SK-N-DZ (cell line): ENCODE data around the gene PIP5K1A.
"Not testable (repeated sequence)": the region's sequence is repeated elsewhere in the genome, so short reads cannot be mapped to it uniquely, and the experiment has no call there.

ENCODE experiments used
- DNase-seq: peaks from one replicate; pipeline ENCODE4 v3.0.0-alpha.2; 2015; ENCODE audit warnings: low spot score

The PIP5K1A gene

GRCh38 chr1:151251656-151252470, 53.5 kb downstream of the PIP5K1A start:
- DNase-seq = peak; percentile 80

GRCh38 chr1:151254217-151255213, 56.2 kb downstream of the PIP5K1A start, which contains the start of gene PSMD4:
Gene PSMD4, plus strand, starts transcription at chr1:151254734. Its CDS starts 49 bp downstream, at chr1:151254783.
- peak; percentile 99 for DNase-seq

GRCh38 chr1:151255381-151255780, 57.0 kb downstream of the PIP5K1A start:
- DNase-seq = no peak

- no peak for DNase-seq
These were observed 61.0 kb downstream of the PIP5K1A start for GRCh38 chr1:151259351-151259750.

- no peak for DNase-seq
These were observed 67.3 kb downstream of the PIP5K1A start for GRCh38 chr1:151265446-151266236.

- DNase-seq = no peak
These were observed 68.0 kb downstream of the PIP5K1A start for GRCh38 chr1:151266315-151266714.

GRCh38 chr1:151266821-151267220, 68.5 kb downstream of the PIP5K1A start:
- no peak for DNase-seq

GRCh38 chr1:151267760-151268159, 69.4 kb downstream of the PIP5K1A start:
- no peak for DNase-seq

GRCh38 chr1:151273924-151274466, 75.6 kb downstream of the PIP5K1A start:
- no peak for DNase-seq

GRCh38 chr1:151275341-151275740, 77.0 kb downstream of the PIP5K1A start:
- DNase-seq = not testable (repeated sequence)

- DNase-seq = no peak
These were observed 78.9 kb downstream of the PIP5K1A start for GRCh38 chr1:151277249-151277648.

GRCh38 chr1:151281225-151281968, 83.0 kb downstream of the PIP5K1A start:
- peak; percentile 99 for DNase-seq

- peak; percentile 100 for DNase-seq
These were observed 83.9 kb downstream of the PIP5K1A start, which contains the start of gene ZNF687 for GRCh38 chr1:151281969-151282882. Gene ZNF687, plus strand, starts transcription at chr1:151282299. Its CDS starts 3,993 bp downstream, at chr1:151286292.

- peak; percentile 52 for DNase-seq
These were observed 84.8 kb downstream of the PIP5K1A start for GRCh38 chr1:151282883-151283725.

GRCh38 chr1:151284013-151284577, 85.7 kb downstream of the PIP5K1A start:
- DNase-seq = no peak

GRCh38 chr1:151286619-151287340, 88.4 kb downstream of the PIP5K1A start:
- DNase-seq = no peak

GRCh38 chr1:151287341-151287699, 89.0 kb downstream of the PIP5K1A start:
- no peak for DNase-seq
